Kidney (tissue), 14 donors: ENCODE results near the gene HIC2. TPM values are rescaled to one million over a fixed set of nuclear protein-coding genes. Genes with fewer than 3 reads are reported as not detected.

Experiments
- DNase-seq, 5 donors: peaks; one replicate each; pipeline ENCODE4 v3.0.0-alpha.2; 2013 to 2020
- FAIRE-seq: peaks from 2 replicates; lab custom pipeline; 2012; peaks lifted over from hg19 to GRCh38; lab: Jason Lieb, UNC
- H3K27ac ChIP-seq, 2 donors: one replicate each; pipeline ENCODE4 v1.7.0; 2013; ENCODE audit warnings: low read depth in 2 of 2, low read length in 2 of 2, inconsistent platforms in 1 of 2
- H3K27me3 ChIP-seq: one replicate; pipeline ENCODE4 v1.7.1; 2013; ENCODE audit warnings: low read length, inconsistent platforms; ENCODE audit not compliant: control insufficient read depth, insufficient read depth
- H3K36me3 ChIP-seq, 3 donors: one replicate each; pipeline versions ENCODE4 v1.7.0 to v1.7.1; 2013; ENCODE audit warnings: low read length in 3 of 3, control low read depth in 1 of 3, inconsistent platforms in 1 of 3; ENCODE audit not compliant: insufficient read depth in 3 of 3, control insufficient read depth in 2 of 3
- H3K4me1 ChIP-seq, 3 donors: one replicate each; pipeline versions ENCODE4 v1.7.0 to v1.7.1; 2013; ENCODE audit warnings: low read length in 3 of 3, inconsistent platforms in 1 of 3, low read depth in 1 of 3; ENCODE audit not compliant: control insufficient read depth in 2 of 3, insufficient read depth in 2 of 3
- H3K4me3 ChIP-seq, 3 donors: one replicate each; pipeline versions ENCODE4 v1.7.0 to v1.8.1; 2013; ENCODE audit warnings: low read length in 3 of 3, control low read depth in 1 of 3, inconsistent platforms in 1 of 3
- H3K9ac ChIP-seq, 3 donors: one replicate each; pipeline versions ENCODE4 v1.7.0 to v1.7.1; 2013; ENCODE audit warnings: low read length in 3 of 3, control low read depth in 1 of 3, inconsistent platforms in 1 of 3
- H3K9me3 ChIP-seq, 3 donors: one replicate each; pipeline versions ENCODE4 v1.7.0 to v1.7.1; 2013; ENCODE audit warnings: low read length in 3 of 3, control low read depth in 1 of 3, inconsistent platforms in 1 of 3; ENCODE audit not compliant: control insufficient read depth in 2 of 3, insufficient read depth in 1 of 3
- intact Hi-C: fragments of 100-400 bp; cut with DNase I; formaldehyde crosslinking; loops from one replicate; pipeline ENCODE4 v1.11.1; 2022
- polyA plus RNA-seq: library from polyadenylated mRNA; stranded (reverse); fragments of 350-450 nt; fragmentation: Illumina TruSeq; extraction: RNeasy Lipid Tissue Mini Kit (QIAGEN cat#74804); gene quantifications from one replicate; pipeline ENCODE4 v1.2.3, GENCODE V29; 2014; ENCODE audit warnings: low read depth, low replicate concordance; ENCODE audit not compliant: insufficient read depth
- total RNA-seq: library from RNA; stranded (reverse); fragmentation: NEBNext Ultra II Directional; extraction: Animal tissue kit (Norgen Biotek cat#: 25700); gene quantifications from one replicate; pipeline ENCODE4 v1.2.1, GENCODE V29; 2021
- TF ChIP-seq, protein P1 (sequence below): IDR thresholded peaks from 3 replicates; pipeline ENCODE4 v1.5.1; 2012; ENCODE audit warnings: mild to moderate bottlenecking, moderate library complexity, borderline replicate concordance; ENCODE audit not compliant: insufficient read depth; ENCODE audit errors: extremely low read depth
- donor health status: control.
- donor health status: control.
- donor health status: control.
- donor health status: control.
- donor health status: control.
- donor health status: DM: yes; HTN: yes; CAD: no.
- donor health status: Normal renal cell carcinoma (clear cell type).

The HIC2 gene
- total and polyA plus RNA-seq, 2 donors from 2014 or later = 1.4 to 4.2 TPM

DNA sequence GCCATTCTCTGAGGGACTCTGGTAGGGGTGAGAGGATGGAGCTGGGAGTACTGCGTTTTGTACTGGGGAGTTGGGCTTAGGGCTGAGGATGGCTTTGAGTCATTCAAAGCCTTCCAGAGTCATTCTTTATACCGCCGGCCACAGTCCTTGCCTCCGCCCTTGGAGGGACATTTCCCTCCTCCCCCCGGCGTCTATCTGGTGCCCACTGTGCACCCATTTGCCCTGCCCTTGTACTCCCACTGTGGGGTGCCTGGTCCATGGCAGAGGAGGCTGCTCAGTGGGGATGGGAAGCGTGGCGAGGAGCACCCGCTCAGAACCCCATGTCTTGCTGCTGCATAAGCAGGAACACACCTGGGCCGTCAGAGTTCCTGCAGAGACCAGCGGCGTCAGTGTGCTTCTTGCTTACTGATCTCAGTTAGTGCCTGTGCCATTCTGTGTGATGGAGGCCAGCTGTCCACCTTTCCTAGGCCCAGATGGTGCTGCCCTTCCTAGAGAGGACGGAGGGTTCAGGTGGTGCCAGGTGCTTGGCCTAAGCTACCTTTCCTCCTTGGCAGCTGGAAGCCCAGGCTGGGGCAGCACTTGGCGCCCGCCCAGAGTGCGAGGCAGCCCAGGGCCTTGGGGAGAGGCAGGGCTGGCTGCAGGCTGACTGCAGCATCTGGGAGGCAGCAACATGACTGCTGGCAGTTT is 26.7 kb downstream of the HIC2 start:
- Histone ChIP-seq H3K36me3 (peaks cover 0 to 9% (median 5%) of the 10 kb centered on the region in 3 donors), H3K27ac (no peak overlapping the region)
- DNase-seq = peak in 2 of 5 donors; percentile 8 to 59

DNA sequence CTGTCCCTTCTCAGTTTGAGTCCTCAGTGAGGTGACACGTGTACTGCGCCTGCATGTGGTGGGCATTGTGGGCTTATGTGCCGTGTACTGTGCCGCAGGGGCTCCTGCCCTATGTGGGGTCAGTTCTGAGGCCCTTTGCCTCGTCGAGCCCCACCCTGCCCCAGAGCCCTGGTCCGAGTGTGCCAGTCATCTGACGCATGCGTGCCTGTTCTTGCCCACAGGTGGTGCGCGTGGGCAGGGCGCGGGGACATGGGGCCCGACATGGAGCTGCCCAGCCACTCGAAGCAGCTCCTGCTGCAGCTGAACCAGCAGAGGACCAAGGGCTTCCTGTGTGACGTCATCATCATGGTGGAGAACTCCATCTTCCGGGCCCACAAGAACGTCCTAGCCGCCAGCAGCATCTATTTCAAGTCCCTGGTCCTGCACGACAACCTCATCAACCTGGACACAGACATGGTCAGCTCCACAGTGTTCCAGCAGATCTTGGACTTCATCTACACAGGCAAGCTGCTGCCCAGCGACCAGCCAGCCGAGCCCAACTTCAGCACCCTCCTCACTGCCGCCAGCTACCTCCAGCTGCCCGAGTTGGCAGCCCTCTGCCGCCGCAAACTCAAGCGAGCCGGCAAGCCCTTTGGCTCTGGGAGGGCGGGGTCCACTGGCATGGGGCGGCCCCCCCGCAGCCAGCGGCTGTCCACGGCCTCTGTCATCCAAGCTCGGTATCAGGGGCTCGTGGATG is 27.7 kb downstream of the HIC2 start:
- TF ChIP-seq, protein P1, sequence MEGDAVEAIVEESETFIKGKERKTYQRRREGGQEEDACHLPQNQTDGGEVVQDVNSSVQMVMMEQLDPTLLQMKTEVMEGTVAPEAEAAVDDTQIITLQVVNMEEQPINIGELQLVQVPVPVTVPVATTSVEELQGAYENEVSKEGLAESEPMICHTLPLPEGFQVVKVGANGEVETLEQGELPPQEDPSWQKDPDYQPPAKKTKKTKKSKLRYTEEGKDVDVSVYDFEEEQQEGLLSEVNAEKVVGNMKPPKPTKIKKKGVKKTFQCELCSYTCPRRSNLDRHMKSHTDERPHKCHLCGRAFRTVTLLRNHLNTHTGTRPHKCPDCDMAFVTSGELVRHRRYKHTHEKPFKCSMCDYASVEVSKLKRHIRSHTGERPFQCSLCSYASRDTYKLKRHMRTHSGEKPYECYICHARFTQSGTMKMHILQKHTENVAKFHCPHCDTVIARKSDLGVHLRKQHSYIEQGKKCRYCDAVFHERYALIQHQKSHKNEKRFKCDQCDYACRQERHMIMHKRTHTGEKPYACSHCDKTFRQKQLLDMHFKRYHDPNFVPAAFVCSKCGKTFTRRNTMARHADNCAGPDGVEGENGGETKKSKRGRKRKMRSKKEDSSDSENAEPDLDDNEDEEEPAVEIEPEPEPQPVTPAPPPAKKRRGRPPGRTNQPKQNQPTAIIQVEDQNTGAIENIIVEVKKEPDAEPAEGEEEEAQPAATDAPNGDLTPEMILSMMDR = no peak
- Histone ChIP-seq H3K4me1 (peaks cover 0 to 3% (median 0%) of the 10 kb centered on the region in 3 donors), H3K36me3 (peaks cover 0 to 9% (median 5%) of the 10 kb centered on the region in 3 donors), H3K27me3 (no peaks in the 10 kb centered on the region), H3K9ac (no peak overlapping the region), H3K27ac (no peak overlapping the region), H3K4me3 (no peak overlapping the region), H3K9me3 (no peaks in the 10 kb centered on the region)
- FAIRE-seq (no peak), DNase-seq (peak in 2 of 5 donors; percentile 6 to 69)
- intact Hi-C loops = no loop called here

More for the DNA sequence above, 26.7 kb downstream of the HIC2 start:
- Histone ChIP-seq H3K9me3 (no peaks in the 10 kb centered on the region), H3K27me3 (no peaks in the 10 kb centered on the region), H3K4me1 (peaks cover 0 to 3% (median 0%) of the 10 kb centered on the region in 3 donors), H3K9ac (no peak overlapping the region), H3K4me3 (no peak overlapping the region)
- TF ChIP-seq, protein P1 = no peak
- FAIRE-seq = no peak
- intact Hi-C loops = no loop called here

DNA sequence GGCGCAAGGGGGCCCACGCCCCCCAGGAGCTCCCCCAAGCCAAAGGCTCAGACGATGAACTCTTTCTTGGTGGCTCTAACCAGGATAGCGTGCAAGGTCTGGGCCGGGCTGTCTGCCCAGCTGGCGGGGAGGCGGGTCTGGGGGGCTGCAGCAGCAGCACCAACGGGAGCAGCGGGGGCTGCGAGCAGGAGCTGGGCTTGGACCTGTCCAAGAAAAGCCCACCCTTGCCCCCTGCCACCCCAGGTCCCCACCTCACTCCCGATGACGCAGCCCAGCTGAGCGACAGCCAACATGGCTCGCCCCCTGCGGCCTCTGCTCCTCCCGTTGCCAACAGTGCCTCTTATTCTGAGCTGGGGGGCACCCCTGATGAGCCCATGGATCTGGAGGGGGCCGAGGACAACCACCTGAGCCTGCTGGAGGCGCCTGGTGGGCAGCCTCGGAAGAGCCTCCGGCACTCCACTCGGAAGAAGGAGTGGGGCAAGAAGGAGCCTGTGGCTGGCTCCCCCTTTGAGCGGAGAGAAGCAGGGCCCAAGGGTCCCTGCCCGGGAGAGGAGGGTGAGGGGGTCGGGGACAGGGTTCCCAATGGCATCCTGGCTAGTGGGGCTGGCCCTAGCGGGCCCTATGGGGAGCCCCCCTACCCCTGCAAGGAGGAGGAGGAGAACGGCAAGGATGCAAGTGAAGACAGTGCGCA is 28.4 kb downstream of the HIC2 start:
- Histone ChIP-seq H3K36me3 (peaks cover 0 to 9% (median 5%) of the 10 kb centered on the region in 3 donors), H3K4me1 (peaks cover 0 to 3% (median 0%) of the 10 kb centered on the region in 3 donors), H3K9me3 (no peaks in the 10 kb centered on the region), H3K27me3 (no peaks in the 10 kb centered on the region), H3K4me3 (no peak overlapping the region), H3K9ac (no peak overlapping the region), H3K27ac (no peak overlapping the region)
- TF ChIP-seq, protein P1 = no peak
- intact Hi-C loops = no loop called here
- peak in 1 of 5 donors; percentile 73 for DNase-seq
- FAIRE-seq = no peak
